GM18511 (cell line): ENCODE results near the gene MSI2.

Source experiments
- ATAC-seq: cut with Tn5 transposase; IDR thresholded peaks from one replicate; pipeline ENCODE4 v1.9.1; 2021; ENCODE audit warnings: mild to moderate bottlenecking, moderate library complexity; ENCODE audit not compliant: unreplicated experiment

Gene MSI2

GRCh38 chr17:57531648-57532504 is 275.6 kb downstream of the MSI2 start:
- no peak for ATAC-seq

GRCh38 chr17:57532556-57532955 is 276.2 kb downstream of the MSI2 start:
- ATAC-seq: no peak

DNA sequence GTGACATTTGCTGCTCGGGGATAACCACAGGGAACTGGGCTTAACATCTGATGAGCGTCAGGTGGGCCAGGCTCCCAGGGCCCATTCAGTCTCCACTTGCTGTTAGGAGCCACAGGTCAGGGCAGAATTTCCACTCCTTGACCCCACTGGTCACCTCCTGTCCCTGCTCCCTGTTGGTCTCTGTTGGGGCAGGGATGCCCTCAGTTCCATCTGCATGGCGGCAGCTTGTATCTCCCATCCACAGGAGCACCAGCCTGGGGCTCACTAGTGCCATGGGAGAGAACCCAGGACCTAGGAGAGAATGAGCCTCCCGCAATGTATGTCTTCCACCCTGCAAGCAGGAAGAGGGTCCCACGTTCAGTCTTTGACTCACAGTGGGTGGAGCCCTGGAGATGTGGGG is 276.6 kb downstream of the MSI2 start:
- no peak for ATAC-seq

GRCh38 chr17:57533684-57534305 is 277.5 kb downstream of the MSI2 start:
- ATAC-seq: no peak

DNA sequence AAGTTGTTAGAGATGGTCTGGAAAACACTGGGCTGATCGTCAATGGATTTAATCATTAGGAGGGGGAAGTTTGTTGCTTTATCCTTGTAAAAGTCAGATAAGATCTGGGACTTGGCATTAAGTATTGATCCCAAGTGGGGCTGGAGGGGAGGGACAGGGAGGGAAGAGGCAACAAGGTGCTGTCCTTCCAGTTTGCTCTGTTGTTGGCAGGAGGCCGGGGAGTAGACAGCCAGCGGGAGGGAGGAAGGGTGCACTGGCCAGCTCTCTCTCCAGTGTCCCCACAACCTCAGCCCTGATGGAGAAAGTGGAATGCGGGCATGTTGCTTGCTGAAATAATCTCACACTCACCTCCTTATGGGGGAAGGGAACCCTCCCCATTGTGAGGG is 278.5 kb downstream of the MSI2 start:
- ATAC-seq: no peak

- no peak for ATAC-seq
Measured at GRCh38 chr17:57535249-57535966, 279.1 kb downstream of the MSI2 start.

DNA sequence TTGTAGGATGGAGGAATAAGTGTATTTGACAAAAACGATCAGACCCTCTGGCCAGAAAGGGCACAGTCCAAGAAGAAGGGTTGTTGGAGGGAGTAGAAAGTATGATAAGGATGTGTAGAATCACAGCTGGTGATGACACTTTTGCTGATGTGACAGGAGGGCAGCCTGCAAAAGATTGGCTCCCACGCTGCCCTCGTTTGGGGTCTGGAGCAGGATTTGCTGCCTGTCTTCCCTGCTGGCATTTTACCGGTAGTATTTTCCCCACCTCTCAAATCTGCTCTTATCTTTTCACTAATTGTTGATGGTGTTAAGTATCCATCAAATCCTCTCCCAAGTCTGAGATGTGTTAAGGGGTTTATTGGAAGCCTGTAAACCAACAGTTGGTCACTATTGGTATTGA is 280.0 kb downstream of the MSI2 start:
- no peak for ATAC-seq

DNA sequence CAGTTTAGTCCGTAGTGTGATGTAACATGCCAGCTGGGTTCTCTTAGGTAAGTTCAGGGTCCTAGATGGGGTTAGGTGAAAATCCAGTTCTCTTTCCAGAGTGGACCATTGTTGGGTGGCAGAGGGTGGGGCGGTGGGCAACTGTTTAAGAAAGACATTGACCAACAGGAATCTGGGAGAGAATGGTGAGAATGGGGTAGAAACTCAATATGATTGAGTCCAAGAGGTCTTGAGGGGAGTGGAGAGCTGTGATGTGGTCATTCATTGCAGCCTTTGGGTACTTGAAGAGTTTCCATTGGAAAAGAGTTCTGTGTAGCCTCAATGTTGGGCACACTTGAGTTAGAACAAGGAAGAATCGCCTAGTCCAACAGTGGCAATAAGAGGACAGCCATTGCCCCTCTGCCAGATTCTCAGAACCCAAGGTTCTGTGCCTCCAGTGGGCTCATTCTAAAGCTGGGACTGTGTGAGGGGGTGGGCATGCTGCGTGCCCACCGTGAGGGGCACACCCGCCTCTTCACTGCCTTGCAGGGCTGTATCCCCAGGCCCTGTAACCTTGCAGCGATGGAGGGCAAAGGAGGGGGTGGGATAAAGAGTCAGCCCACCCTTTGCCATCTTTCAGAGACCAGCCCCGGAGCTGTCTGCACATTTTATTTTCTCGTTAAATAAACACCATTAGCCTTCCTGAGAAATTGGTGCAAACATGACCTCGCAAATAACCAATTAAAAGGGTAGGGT is 280.6 kb downstream of the MSI2 start:
- ATAC-seq: no peak

DNA sequence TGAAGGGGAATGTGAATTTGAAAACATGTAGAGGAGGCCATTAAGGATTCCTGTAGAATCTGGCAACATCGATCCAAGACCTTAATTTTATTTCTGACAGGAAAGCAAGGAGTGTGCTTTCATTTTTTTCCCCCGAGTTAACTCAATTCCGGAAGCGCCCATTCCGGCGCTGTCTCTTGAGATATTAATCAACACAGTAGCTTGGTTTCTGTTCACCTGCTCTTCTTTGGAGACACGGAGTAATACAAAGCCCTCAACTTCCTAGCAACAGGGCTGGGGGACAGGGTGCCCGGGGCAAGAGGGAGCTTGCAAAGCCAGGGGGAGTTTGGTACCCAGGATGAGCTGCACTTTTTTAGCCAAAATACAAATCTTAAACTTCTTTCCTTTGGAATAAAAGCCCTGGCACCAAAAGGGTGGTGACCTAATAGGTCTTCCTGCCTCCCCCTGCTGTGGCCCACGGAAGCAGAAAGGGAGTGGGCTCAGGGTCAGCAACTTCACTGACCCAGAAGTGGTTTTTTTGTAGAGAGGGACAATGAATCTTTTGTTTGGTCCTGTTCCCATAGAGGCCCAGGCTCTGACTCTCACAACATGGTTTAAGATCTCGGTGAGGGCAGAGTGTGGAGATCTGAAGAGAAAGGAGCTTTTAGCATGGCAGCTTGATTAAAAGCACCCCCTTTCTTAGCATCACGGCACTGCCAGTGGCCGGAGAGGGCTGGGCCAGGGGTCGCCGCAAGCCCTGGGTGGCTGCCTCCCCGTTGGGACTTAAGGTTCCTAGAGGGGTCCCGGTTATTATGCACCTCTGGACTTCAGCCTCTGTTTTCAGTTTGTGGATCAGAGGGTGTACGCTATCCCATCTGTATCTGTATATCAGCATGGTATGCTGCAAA is 281.4 kb downstream of the MSI2 start:
- ATAC-seq: no peak

GRCh38 chr17:57538736-57539456 is 282.6 kb downstream of the MSI2 start:
- ATAC-seq: no peak

- ATAC-seq: no peak
Measured at GRCh38 chr17:57539529-57540301, 283.4 kb downstream of the MSI2 start.

DNA sequence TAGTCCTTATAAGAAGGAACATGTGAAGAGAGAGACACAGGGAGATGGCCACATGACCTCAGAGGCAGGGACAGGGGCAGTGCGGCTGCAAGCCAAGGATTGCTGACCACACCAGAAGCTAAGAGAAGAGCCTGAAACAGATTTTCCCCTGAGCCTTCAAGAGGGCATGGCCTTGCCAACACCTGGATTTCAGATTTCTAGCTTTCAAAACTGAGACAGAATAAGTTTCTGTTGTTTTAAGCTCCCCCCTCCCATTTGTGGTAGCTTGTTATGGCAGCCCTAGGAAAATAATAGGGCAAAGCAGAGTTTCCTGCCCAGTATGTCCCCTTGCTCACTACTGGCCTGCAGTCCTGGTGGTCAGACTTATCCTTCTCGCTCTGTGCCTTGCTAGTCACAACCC is 284.3 kb downstream of the MSI2 start:
- no peak for ATAC-seq

- ATAC-seq: no peak
Measured at GRCh38 chr17:57541049-57541448, 284.7 kb downstream of the MSI2 start.

DNA sequence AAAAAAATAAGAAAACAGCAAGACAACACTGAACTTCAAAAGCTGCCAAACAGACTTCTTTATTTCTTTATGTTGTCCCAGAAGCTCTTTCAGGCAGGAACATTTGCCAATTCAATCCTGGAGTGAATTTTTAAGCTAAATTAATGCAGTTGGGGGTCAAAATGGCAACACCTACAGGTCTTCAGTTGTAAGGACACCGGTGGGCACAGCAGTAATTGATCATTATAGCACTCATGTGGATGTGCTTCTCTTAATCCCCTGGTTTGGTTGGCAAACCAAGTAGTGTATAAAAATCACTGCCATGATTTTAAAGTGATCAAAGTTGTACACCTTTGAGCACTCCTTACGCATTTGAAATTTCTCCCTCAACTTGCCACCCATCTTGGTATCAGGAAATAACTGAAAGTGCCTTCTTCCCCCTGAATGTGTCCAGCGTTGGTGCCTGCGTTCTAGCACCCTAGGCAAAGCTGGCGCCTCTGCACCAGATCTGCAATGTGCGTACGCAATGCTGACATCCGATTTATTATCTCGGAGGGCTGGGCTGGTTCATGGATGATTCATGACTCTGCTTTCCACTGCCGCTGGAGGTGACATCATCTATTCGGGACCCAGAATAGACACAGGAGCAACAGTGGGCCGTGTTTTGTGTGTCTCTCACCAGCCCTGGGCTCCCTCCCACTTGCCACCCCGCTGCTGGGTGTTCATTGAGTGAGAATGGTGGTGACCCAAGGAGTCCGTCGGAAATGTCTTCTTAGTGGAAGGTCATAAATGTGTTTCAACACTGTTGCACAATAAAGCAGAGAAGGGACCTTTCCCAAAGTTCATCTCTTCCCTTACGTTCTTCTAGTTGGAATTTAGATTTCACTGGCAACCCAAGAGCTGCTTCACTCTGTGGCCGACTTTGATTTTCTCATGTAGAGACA is 285.4 kb downstream of the MSI2 start:
- ATAC-seq: no peak

- ATAC-seq: no peak
Measured at GRCh38 chr17:57542510-57542909, 286.2 kb downstream of the MSI2 start.

DNA sequence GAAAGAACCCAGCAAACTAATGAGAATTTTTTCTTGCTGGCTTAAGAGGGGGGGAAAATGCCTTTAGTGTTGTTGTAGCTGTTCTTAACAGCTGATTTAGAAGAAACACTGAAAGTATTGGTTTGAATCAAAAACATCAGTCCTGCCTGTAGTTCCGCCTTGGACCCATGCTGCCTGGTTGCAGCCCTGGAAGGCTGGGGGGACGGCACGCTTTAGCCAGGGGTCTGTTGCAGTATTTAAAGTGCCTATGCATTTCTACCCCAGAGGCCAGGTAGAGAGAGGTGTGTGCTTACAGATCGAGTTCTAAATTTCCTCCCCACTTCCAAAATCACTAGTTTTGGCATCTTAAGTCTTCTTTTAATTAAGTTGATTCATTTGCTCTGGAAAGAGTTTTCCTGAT is 286.9 kb downstream of the MSI2 start:
- ATAC-seq: no peak

DNA sequence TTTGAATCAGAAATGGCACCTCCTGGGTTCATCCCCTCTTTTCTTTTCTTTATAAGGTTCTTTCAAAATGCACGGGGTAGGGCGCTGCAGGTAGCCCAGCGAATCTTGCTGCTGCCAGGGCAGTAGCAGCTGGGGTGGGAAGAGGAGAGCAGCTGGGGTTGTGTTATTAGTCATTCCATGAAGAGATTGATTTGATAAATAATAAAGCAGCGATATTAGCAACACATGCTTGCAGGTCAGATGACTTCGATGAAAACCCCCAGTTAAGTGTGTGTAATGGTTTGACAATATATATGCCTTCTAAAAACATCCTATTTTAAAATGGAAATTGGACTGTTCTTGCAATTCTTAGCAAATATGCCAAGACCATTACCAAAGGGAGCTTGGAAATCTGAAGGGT is 288.1 kb downstream of the MSI2 start:
- no peak for ATAC-seq
